DND-41 (cell line): ENCODE data around the gene THRB.
"Not testable (repeated sequence)": the region's sequence is repeated elsewhere in the genome, so short reads cannot be mapped to it uniquely, and the experiment has no call there.

Experiments
- ATAC-seq: fragments of 200-7000 bp; cut with Tn5 transposase; 3 replicates; pipeline ENCODE4 v1.9.1; 2021; ENCODE audit warnings: low read depth; ENCODE audit not compliant: insufficient read depth
- DNase-seq: peaks from one replicate; pipeline ENCODE4 v3.0.0-alpha.2; 2020
- H2AFZ ChIP-seq: 2 replicates; pipeline ENCODE4 v1.6.0; 2012; ENCODE audit warnings: low read depth, low read length
- H3K27ac ChIP-seq: 2 replicates; pipeline ENCODE4 v1.5.1; 2012; ENCODE audit warnings: low read length, inconsistent platforms
- H3K27me3 ChIP-seq: fragments of 200-600 bp; sonication (generic); 2 replicates; pipeline ENCODE4 v1.6.0; 2012; ENCODE audit warnings: low read length, mild to moderate bottlenecking, inconsistent platforms; ENCODE audit not compliant: insufficient read depth, poor library complexity
- H3K36me3 ChIP-seq: 2 replicates; pipeline ENCODE4 v1.5.1; 2012; ENCODE audit warnings: low read length, inconsistent platforms; ENCODE audit not compliant: insufficient read depth
- H3K4me1 ChIP-seq: 2 replicates; pipeline ENCODE4 v1.5.1; 2012; ENCODE audit warnings: mild to moderate bottlenecking, low read length; ENCODE audit not compliant: insufficient read depth
- H3K4me2 ChIP-seq: 2 replicates; pipeline ENCODE4 v1.6.0; 2012; ENCODE audit warnings: mild to moderate bottlenecking, moderate library complexity, low read length, inconsistent platforms; ENCODE audit not compliant: insufficient read depth
- H3K4me3 ChIP-seq, 2 experiments: fragments of 200-600 bp in 1 of 2; shearing (Covaris generic) in 1 of 2; 2 replicates each; pipeline ENCODE4 v1.5.1; 2012 to 2016; ENCODE audit warnings: inconsistent platforms in 2 of 2, low read length in 2 of 2, mild to moderate bottlenecking in 2 of 2, low read depth in 1 of 2, moderate library complexity in 1 of 2
- H3K79me2 ChIP-seq: 2 replicates; pipeline ENCODE4 v1.6.0; 2012; ENCODE audit warnings: low read length, inconsistent platforms; ENCODE audit not compliant: insufficient read depth
- H3K9ac ChIP-seq: 2 replicates; pipeline ENCODE4 v1.6.0; 2012; ENCODE audit warnings: low read depth, mild to moderate bottlenecking, inconsistent platforms, low read length, moderate library complexity
- H3K9me3 ChIP-seq: 2 replicates; pipeline ENCODE4 v1.5.1; 2012; ENCODE audit warnings: low read length, moderate library complexity, mild to moderate bottlenecking, inconsistent platforms; ENCODE audit not compliant: insufficient read depth, severe bottlenecking
- H4K20me1 ChIP-seq: 2 replicates; pipeline ENCODE4 v1.6.0; 2012; ENCODE audit warnings: low read length; ENCODE audit not compliant: insufficient read depth
- CTCF ChIP-seq: IDR thresholded peaks from 2 replicates; pipeline ENCODE4 v1.5.1; 2012; ENCODE audit warnings: borderline replicate concordance, low read length, moderate library complexity, mild to moderate bottlenecking; ENCODE audit not compliant: poor library complexity, severe bottlenecking; ENCODE audit errors: extremely low read depth
- EZH2 ChIP-seq: IDR thresholded peaks from 3 replicates; pipeline ENCODE4 v1.6.1; 2012; ENCODE audit warnings: borderline replicate concordance, low read depth, mild to moderate bottlenecking, moderate library complexity, low read length, inconsistent platforms; ENCODE audit not compliant: severe bottlenecking

Gene THRB

GRCh38 chr3:24096695-24097290 is 397.9 kb downstream of the THRB start:
- H3K79me2 ChIP-seq = no peaks in the 10 kb centered on the region
- H3K36me3 ChIP-seq = no peaks in the 10 kb centered on the region
- H4K20me1 ChIP-seq = no peaks in the 10 kb centered on the region
- DNase-seq = no peak
- no peak for ATAC-seq
- no peaks in the 10 kb centered on the region for H3K4me1 ChIP-seq
- no peak overlapping the region for H3K4me3 ChIP-seq
- H3K27me3 ChIP-seq = no peaks in the 10 kb centered on the region
- H3K27ac ChIP-seq = no peak overlapping the region
- no peaks in the 10 kb centered on the region for H3K9me3 ChIP-seq
- H3K4me2 ChIP-seq = no peak overlapping the region
- TF ChIP-seq EZH2 = no peak
- no peak for TF ChIP-seq CTCF
- no peak overlapping the region for H3K9ac ChIP-seq
- H2AFZ ChIP-seq = no peak overlapping the region

GRCh38 chr3:24096271-24096670 is 398.4 kb downstream of the THRB start:
- Histone ChIP-seq H4K20me1 (no peaks in the 10 kb centered on the region), H3K4me2 (no peak overlapping the region), H3K27me3 (no peaks in the 10 kb centered on the region), H3K79me2 (no peaks in the 10 kb centered on the region), H2AFZ (no peak overlapping the region), H3K9me3 (no peaks in the 10 kb centered on the region), H3K4me3 (no peak overlapping the region), H3K36me3 (no peaks in the 10 kb centered on the region), H3K27ac (no peak overlapping the region), H3K4me1 (no peaks in the 10 kb centered on the region), H3K9ac (no peak overlapping the region)
- no peak for DNase-seq
- no peak for ATAC-seq
- no peak for TF ChIP-seq CTCF

- not testable (repeated sequence) for H3K27ac ChIP-seq, H3K4me2 ChIP-seq, H3K79me2 ChIP-seq, DNase-seq, ATAC-seq, H3K4me1 ChIP-seq, H4K20me1 ChIP-seq, H2AFZ ChIP-seq, H3K27me3 ChIP-seq, H3K36me3 ChIP-seq, H3K9me3 ChIP-seq, H3K9ac ChIP-seq, H3K4me3 ChIP-seq
These were observed 399.8 kb downstream of the THRB start for GRCh38 chr3:24094818-24095217.

GRCh38 chr3:24088782-24089181 is 405.9 kb downstream of the THRB start:
- no peaks in the 10 kb centered on the region for H3K79me2 ChIP-seq
- no peaks in the 10 kb centered on the region for H3K27me3 ChIP-seq
- H4K20me1 ChIP-seq = no peaks in the 10 kb centered on the region
- H3K4me1 ChIP-seq = no peaks in the 10 kb centered on the region
- no peak overlapping the region for H3K4me2 ChIP-seq
- H3K9ac ChIP-seq = no peak overlapping the region
- TF ChIP-seq EZH2 (no peak), CTCF (peak; percentile 40)
- no peak overlapping the region for H3K4me3 ChIP-seq
- no peaks in the 10 kb centered on the region for H3K36me3 ChIP-seq
- ATAC-seq (peak; percentile 53; the same call in 1 of the 3 replicates), DNase-seq (no peak)
- H3K27ac ChIP-seq = no peak overlapping the region
- no peaks in the 10 kb centered on the region for H3K9me3 ChIP-seq
- H2AFZ ChIP-seq = no peak overlapping the region
